Type B pancreatic cell (in vitro differentiated cells): ENCODE results near the gene VMP1. TPM values are rescaled to one million over a fixed set of nuclear protein-coding genes. Genes with fewer than 3 reads are reported as not detected.
A peak's percentile ranks its signal among the peaks of the same experiment; 100 is the strongest.

ENCODE experiments used
- DNase-seq: peaks from one replicate; pipeline ENCODE4 v3.0.0; 2021; ENCODE audit warnings: mixed read lengths; ENCODE audit not compliant: unreplicated experiment; ENCODE audit errors: extremely low spot score
- H3K27ac Mint-ChIP-seq: 2 replicates; pipeline ENCODE4 v1.8.0; 2021; ENCODE audit warnings: mild to moderate bottlenecking, mixed read lengths
- H3K27me3 Mint-ChIP-seq: 2 replicates; pipeline ENCODE4 v1.8.0; 2021; ENCODE audit warnings: mixed read lengths
- H3K36me3 Mint-ChIP-seq: 2 replicates; pipeline ENCODE4 v1.8.0; 2021; ENCODE audit warnings: mixed read lengths
- H3K4me1 Mint-ChIP-seq: one replicate; pipeline ENCODE4 v1.8.0; 2021; ENCODE audit warnings: mixed read lengths; ENCODE audit not compliant: unreplicated experiment
- H3K4me3 Mint-ChIP-seq: 2 replicates; pipeline ENCODE4 v1.8.0; 2021; ENCODE audit warnings: mild to moderate bottlenecking, mixed read lengths
- H3K9me3 Mint-ChIP-seq: 2 replicates; pipeline ENCODE4 v1.8.0; 2021; ENCODE audit warnings: mixed read lengths
- total RNA-seq: library from RNA; stranded (reverse); gene quantifications from 2 replicates; pipeline ENCODE4 v1.2.1, GENCODE V29; 2021; ENCODE audit warnings: low replicate concordance
- TF ChIP-seq, protein P1 (sequence below): fragments of 200-600 bp; sonication (generic); conservative IDR thresholded peaks from 2 replicates; pipeline ENCODE4 v1.5.0; 2021; ENCODE audit warnings: antibody characterized with exemption, mild to moderate bottlenecking

VMP1 gene
- total RNA-seq, 1 donor from 2014 or later: 124 TPM

DNA sequence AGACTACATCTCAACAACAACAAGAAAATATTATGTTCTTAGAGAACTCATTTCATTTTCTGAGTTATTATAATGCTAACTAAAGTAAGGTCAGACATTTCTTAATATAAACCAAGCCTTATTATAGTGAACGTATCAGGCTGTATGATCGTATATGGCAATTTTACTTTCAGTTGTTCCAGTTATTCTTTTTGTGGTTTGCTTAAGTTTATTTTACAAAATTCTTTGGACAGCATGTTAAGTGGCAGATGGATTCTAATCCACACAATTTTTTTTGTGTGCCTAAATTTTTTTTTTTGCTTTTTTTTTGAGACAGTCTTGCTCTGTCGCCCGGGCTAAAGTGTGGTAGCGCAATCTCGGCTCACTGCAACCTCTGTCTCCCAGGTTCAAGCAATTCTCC, 59.0 kb downstream of the VMP1 start:
- Mint-ChIP-seq H3K4me3 (no peak overlapping the region), H3K4me1 (peaks cover 6% of the 10 kb centered on the region)

DNA sequence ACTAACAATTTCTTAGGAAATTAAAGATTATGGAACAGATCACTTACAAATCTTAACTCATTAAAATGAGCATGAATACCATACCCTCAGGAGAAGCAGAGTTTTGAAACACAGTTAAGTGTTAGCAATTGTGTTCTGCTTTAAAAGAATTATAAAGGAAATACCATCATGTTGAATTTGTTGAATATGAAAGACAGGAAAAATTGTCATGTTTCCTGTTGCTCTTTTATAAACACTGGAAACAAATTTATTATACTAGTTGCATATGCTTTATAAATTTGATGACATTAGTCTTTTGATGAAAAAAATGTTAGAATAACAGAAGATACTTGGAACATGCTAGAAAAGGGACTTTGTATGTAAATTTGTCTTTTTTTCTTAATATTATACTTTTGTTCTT, 59.7 kb downstream of the VMP1 start:
- peaks cover 7% of the 10 kb centered on the region for H3K36me3 Mint-ChIP-seq
- no peaks in the 10 kb centered on the region for H3K27me3 Mint-ChIP-seq
- no peak for DNase-seq
- H3K9me3 Mint-ChIP-seq: no peaks in the 10 kb centered on the region
- no peak overlapping the region for H3K27ac Mint-ChIP-seq
- H3K4me3 Mint-ChIP-seq: no peak overlapping the region
- no peaks in the 10 kb centered on the region for H3K4me1 Mint-ChIP-seq
- TF ChIP-seq, protein P1, sequence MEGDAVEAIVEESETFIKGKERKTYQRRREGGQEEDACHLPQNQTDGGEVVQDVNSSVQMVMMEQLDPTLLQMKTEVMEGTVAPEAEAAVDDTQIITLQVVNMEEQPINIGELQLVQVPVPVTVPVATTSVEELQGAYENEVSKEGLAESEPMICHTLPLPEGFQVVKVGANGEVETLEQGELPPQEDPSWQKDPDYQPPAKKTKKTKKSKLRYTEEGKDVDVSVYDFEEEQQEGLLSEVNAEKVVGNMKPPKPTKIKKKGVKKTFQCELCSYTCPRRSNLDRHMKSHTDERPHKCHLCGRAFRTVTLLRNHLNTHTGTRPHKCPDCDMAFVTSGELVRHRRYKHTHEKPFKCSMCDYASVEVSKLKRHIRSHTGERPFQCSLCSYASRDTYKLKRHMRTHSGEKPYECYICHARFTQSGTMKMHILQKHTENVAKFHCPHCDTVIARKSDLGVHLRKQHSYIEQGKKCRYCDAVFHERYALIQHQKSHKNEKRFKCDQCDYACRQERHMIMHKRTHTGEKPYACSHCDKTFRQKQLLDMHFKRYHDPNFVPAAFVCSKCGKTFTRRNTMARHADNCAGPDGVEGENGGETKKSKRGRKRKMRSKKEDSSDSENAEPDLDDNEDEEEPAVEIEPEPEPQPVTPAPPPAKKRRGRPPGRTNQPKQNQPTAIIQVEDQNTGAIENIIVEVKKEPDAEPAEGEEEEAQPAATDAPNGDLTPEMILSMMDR: no peak

More for the DNA sequence above, 59.0 kb downstream of the VMP1 start:
- Mint-ChIP-seq H3K36me3 (peaks cover 7% of the 10 kb centered on the region), H3K27me3 (no peaks in the 10 kb centered on the region), H3K27ac (no peak overlapping the region), H3K9me3 (no peaks in the 10 kb centered on the region)
- TF ChIP-seq, protein P1: no peak
- no peak for DNase-seq

DNA sequence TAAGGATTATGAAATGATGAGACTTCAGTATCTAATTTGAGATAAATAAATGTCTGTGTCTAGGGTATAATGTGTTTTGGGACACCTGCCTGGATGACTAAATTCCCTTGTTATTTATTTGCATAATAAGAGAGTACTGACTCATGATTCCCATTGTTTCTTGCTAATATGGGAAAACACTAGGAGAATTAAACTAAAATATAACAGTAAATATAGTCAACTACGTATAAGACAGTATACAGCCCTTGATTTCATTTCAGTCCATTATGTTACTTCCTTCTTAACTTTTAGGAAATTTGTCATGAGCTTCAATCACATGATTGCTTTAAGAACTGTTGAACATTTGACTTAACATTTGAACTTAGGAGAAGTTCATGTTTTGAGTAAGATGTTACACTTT, 62.4 kb downstream of the VMP1 start:
- Mint-ChIP-seq H3K9me3 (no peaks in the 10 kb centered on the region), H3K36me3 (peaks cover 11% of the 10 kb centered on the region), H3K27ac (no peak overlapping the region), H3K27me3 (no peaks in the 10 kb centered on the region), H3K4me3 (no peak overlapping the region), H3K4me1 (no peaks in the 10 kb centered on the region)
- TF ChIP-seq, protein P1: no peak
- no peak for DNase-seq

DNA sequence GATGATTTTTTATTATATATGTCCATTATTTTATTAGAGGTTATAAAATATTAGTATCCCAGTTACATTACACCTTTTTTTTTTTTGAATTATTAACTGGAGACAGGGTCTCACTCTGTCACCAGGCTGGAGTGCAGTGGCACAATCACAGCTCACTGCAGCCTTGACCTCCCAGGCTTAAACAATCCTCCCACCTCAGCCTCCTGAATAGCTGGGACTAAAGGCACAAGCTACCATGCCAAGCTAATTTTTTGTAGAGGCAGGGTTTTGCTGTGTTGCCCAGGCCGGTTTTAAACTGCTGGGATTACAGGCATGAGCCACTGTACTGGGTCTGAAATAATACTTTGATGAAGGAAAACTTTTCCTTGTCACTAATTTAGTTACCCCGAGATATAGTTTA, 63.6 kb downstream of the VMP1 start:
- Mint-ChIP-seq H3K4me1 (no peaks in the 10 kb centered on the region), H3K27me3 (no peaks in the 10 kb centered on the region), H3K9me3 (no peaks in the 10 kb centered on the region), H3K4me3 (no peak overlapping the region), H3K36me3 (peaks cover 12% of the 10 kb centered on the region), H3K27ac (no peak overlapping the region)
- DNase-seq: no peak
- TF ChIP-seq, protein P1: no peak

DNA sequence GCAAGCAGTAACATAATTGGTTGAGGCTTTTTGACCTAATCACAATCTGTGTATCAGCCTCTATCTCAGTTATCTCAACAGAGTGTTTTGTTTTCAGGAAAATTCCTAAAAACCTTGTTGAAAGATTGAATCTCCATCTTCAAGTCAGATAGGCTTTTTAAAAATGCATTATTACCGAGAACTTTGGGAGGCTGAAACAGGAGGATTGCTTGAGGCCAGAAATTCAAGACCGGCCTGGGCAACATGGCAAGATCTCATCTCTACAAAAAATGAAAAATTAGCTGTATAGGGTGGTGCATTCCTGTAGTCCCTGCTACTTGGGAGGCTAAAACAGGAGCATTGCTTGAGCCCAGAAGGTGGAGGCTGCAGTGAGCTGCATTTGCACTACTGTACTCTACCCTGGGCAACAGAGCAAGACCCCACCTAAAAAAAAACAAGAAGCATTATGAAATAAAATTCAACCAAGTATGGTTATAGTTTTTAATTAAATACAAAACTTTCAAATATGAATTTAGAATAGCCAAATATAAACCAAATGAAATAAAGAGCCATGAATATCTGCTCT, 68.4 kb downstream of the VMP1 start:
- H3K27me3 Mint-ChIP-seq: no peaks in the 10 kb centered on the region
- H3K4me1 Mint-ChIP-seq: no peaks in the 10 kb centered on the region
- TF ChIP-seq, protein P1: no peak
- no peak for DNase-seq
- no peak overlapping the region for H3K27ac Mint-ChIP-seq
- no peak overlapping the region for H3K4me3 Mint-ChIP-seq
- H3K36me3 Mint-ChIP-seq: peaks cover 33% of the 10 kb centered on the region
- H3K9me3 Mint-ChIP-seq: no peaks in the 10 kb centered on the region

DNA sequence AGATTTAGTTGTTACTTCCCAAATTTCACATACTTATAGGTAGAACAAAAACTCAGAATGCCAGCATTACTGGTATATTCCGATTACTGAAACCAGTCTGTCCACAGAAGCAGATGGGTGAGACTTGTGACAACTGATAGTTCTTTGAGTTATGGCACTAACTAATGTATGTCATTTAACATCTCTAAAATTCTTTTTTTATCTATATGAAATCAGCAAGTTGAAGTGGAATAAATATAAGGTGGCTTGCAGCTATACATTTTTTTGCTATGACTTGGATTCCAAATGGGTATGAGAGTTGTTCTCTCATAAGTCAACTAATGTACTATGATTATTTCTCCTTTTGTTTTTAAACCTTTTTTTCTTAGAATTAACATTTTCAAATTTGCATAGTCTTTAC, 69.1 kb downstream of the VMP1 start:
- no peaks in the 10 kb centered on the region for H3K27me3 Mint-ChIP-seq
- peaks cover 33% of the 10 kb centered on the region for H3K36me3 Mint-ChIP-seq
- no peak for DNase-seq
- peak overlapping the region; percentile 12 for H3K27ac Mint-ChIP-seq
- TF ChIP-seq, protein P1: no peak
- H3K9me3 Mint-ChIP-seq: no peaks in the 10 kb centered on the region
- H3K4me3 Mint-ChIP-seq: no peak overlapping the region
- no peaks in the 10 kb centered on the region for H3K4me1 Mint-ChIP-seq
